HAP-1 (cell line): ENCODE results near the gene NBPF12.
"Not testable (repeated sequence)": the region's sequence is repeated elsewhere in the genome, so short reads cannot be mapped to it uniquely, and the experiment has no call there.

Experiments
- DNase-seq, 2 experiments: peaks; one replicate each; pipeline ENCODE4 v3.0.0-alpha.2; 2016 to 2020; ENCODE audit warnings: low spot score in 2 of 2
- H3K27me3 ChIP-seq: fragments of 250-450 bp; sonication (Bioruptor Pico); 2 replicates; pipeline ENCODE4 v1.5.1; 2020; ENCODE audit warnings: low read depth, mild to moderate bottlenecking, moderate library complexity
- H3K36me3 ChIP-seq: fragments of 250-450 bp; sonication (Bioruptor Pico); replicated peaks from 2 replicates; pipeline ENCODE4 v1.5.1; 2020; ENCODE audit warnings: mild to moderate bottlenecking
- H3K4me1 ChIP-seq: fragments of 250-450 bp; sonication (Bioruptor Pico); 2 replicates; pipeline ENCODE4 v1.5.1; 2020; ENCODE audit warnings: mild to moderate bottlenecking
- H3K4me3 ChIP-seq: fragments of 250-450 bp; sonication (Bioruptor Pico); 2 replicates; pipeline ENCODE4 v1.5.1; 2020; ENCODE audit warnings: mild to moderate bottlenecking, moderate library complexity
- H3K9me3 ChIP-seq: fragments of 250-450 bp; sonication (Bioruptor Pico); 2 replicates; pipeline ENCODE4 v1.5.1; 2020; ENCODE audit warnings: mild to moderate bottlenecking, moderate library complexity
- in situ Hi-C: fragments of 300-500 bp; cut with MboI; formaldehyde crosslinking; loops from 3 replicates; pipeline ENCODE4 v1.14.3; 2020; ENCODE audit warnings: low sequenced_read_pairs, inconsistent platforms, mixed read lengths

NBPF12 gene

GRCh38 chr1:146938927-146939786, 1.0 kb downstream of the NBPF12 start:
- H3K27me3 ChIP-seq, H3K4me1 ChIP-seq, H3K36me3 ChIP-seq, H3K9me3 ChIP-seq, in situ Hi-C loops: not testable (repeated sequence)
- DNase-seq = peak; percentile 2 to 24
- H3K4me3 ChIP-seq = peak overlapping the region; percentile 65

DNA sequence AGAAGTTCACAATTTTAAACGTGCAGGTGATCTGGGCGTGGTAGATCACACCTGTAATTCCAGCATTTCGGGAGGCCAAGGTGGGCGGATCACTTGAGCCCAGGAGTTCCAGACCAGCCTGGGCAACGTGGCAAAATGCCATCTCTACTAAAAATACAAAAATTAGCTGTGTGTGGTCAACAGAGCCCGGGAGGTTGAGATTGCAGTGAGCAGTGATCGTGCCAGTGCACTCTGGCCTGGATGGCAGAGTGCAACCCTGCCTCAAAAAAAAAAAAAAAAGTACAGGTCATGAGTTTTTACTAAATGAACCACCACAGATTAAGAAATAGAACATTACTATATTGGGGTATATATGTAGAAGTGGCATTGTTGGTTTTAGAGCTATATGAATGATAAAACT, 2.2 kb downstream of the NBPF12 start:
- H3K27me3 ChIP-seq, H3K4me1 ChIP-seq, DNase-seq, H3K36me3 ChIP-seq, in situ Hi-C loops, H3K4me3 ChIP-seq, H3K9me3 ChIP-seq: not testable (repeated sequence)

DNA sequence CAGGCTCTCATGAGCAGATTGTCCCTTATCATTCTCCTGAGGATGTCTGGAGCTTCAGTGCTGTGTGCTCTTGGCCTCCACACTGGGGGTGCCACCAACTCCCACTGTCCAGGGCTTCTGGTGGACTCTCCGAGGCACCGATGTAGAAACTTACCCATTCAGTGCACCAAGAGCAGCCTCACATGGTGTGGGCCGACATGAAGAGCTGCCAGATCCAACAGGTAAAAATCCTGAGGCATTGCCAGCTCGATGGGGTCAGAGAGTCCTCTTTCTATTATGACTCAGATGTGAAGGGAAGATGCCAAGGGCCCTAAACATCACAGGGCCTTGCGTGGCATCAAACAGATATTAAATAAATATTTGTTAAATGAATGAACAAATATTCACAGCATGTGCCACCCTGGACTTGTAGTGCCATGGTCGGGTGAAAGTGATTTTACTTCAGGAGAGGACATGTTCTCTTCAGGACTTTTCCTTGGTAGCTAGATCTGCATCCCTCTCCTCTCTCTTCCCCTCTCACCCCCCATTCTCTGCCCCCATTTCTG, 5.3 kb downstream of the NBPF12 start:
- H3K4me3 ChIP-seq, H3K36me3 ChIP-seq, H3K27me3 ChIP-seq, H3K9me3 ChIP-seq, DNase-seq, H3K4me1 ChIP-seq, in situ Hi-C loops: not testable (repeated sequence)

- H3K4me3 ChIP-seq, H3K36me3 ChIP-seq, in situ Hi-C loops: not testable (repeated sequence)
These were observed 10.0 kb downstream of the NBPF12 start for GRCh38 chr1:146948127-146948526.

GRCh38 chr1:146964340-146964739, 26.2 kb downstream of the NBPF12 start:
- H3K4me1 ChIP-seq, H3K27me3 ChIP-seq, H3K9me3 ChIP-seq, H3K4me3 ChIP-seq, in situ Hi-C loops, H3K36me3 ChIP-seq, DNase-seq: not testable (repeated sequence)

More at GRCh38 chr1:146948127-146948526, 10.0 kb downstream of the NBPF12 start:
- not testable (repeated sequence) for DNase-seq, H3K9me3 ChIP-seq, H3K4me1 ChIP-seq, H3K27me3 ChIP-seq

DNA sequence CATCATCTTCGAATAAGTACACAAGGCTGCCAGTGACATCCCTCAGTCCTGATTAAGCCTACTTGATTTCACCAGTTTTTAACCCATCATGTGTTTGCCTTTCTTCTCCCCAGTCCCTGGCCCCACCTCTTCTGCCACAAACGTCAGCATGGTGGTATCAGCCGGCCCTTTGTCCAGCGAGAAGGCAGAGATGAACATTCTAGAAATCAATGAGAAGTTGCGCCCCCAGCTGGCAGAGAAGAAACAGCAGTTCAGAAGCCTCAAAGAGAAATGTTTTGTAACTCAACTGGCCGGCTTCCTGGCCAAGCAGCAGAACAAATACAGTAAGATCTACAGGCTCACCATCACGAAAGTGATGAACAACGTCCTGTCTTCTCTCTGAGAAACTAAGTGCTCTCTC, 28.2 kb downstream of the NBPF12 start:
- DNase-seq, H3K4me1 ChIP-seq, H3K4me3 ChIP-seq, H3K9me3 ChIP-seq, H3K36me3 ChIP-seq, H3K27me3 ChIP-seq, in situ Hi-C loops: not testable (repeated sequence)

- DNase-seq, H3K9me3 ChIP-seq, H3K36me3 ChIP-seq, in situ Hi-C loops, H3K4me3 ChIP-seq, H3K27me3 ChIP-seq, H3K4me1 ChIP-seq: not testable (repeated sequence)
These were observed 32.5 kb downstream of the NBPF12 start for GRCh38 chr1:146970656-146971055.

GRCh38 chr1:146972681-146973080, 34.6 kb downstream of the NBPF12 start:
- H3K4me1 ChIP-seq, H3K36me3 ChIP-seq, H3K4me3 ChIP-seq, H3K27me3 ChIP-seq, DNase-seq, H3K9me3 ChIP-seq, in situ Hi-C loops: not testable (repeated sequence)

DNA sequence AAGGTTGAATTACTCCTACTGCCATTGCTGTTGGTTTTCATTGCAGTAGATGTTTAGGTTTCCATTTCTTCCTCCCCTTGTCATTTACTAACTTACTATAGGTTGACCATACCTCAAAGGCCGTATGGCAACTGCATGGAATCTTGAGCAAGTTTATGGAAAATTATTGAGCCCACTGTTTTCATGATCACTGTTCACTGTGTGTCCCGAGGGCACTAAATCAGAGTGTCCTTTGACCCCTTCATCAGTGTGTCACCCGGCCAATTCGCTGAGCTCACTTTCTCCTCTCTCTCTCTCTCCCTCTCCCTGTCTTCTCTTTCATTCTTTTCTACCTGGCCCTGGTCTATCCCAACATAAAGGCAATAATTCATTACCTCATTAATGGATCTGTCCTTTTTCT, 47.7 kb downstream of the NBPF12 start:
- H3K4me1 ChIP-seq, DNase-seq, H3K9me3 ChIP-seq, H3K4me3 ChIP-seq, H3K27me3 ChIP-seq, in situ Hi-C loops, H3K36me3 ChIP-seq: not testable (repeated sequence)

DNA sequence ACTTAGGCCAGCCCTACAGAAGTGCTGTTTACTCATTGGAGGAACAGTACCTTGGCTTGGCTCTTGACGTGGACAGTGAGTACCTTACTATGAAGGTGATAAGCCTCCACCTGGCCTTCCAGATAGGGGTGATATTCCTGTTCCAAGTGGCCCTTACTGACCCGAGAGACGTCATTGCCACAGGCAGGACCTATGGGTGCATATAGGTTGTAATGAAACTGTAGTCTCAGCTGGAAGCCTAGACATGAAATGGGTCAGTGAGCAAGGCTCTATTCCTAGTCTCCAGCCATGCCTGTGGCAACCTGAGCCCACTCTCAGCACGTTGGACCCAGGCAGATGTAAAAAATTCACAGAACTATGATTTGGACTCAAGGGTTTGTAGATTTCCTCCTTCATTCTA, 48.3 kb downstream of the NBPF12 start:
- DNase-seq, H3K4me1 ChIP-seq, H3K27me3 ChIP-seq, H3K36me3 ChIP-seq, H3K4me3 ChIP-seq, H3K9me3 ChIP-seq, in situ Hi-C loops: not testable (repeated sequence)

DNA sequence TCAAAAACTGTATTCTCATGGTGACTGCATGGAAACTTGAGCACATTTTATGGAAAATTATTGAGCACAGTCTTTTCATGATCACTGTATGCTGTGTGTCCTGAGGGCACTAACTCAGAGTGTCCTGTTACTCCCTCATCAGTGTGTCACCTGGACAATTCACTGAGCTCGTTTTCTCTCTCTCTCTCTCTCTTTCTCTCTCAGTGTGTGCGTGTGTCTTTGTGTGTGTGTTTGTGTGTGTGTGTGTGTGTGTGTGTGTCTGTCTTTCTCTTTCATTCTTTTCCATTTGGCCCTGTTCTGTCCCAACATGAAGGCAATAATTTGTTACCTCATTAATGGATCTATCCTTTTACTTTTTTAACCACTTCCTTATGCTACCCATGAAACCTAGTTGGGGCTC, 49.4 kb downstream of the NBPF12 start:
- H3K27me3 ChIP-seq, H3K36me3 ChIP-seq, in situ Hi-C loops, H3K9me3 ChIP-seq, DNase-seq, H3K4me1 ChIP-seq, H3K4me3 ChIP-seq: not testable (repeated sequence)

GRCh38 chr1:146989455-146989854, 51.3 kb downstream of the NBPF12 start:
- in situ Hi-C loops, H3K9me3 ChIP-seq, H3K4me3 ChIP-seq, DNase-seq, H3K36me3 ChIP-seq, H3K4me1 ChIP-seq, H3K27me3 ChIP-seq: not testable (repeated sequence)

GRCh38 chr1:147008495-147008894, 70.4 kb downstream of the NBPF12 start:
- H3K4me3 ChIP-seq, in situ Hi-C loops, H3K27me3 ChIP-seq, H3K36me3 ChIP-seq, H3K4me1 ChIP-seq, DNase-seq, H3K9me3 ChIP-seq: not testable (repeated sequence)

- H3K4me1 ChIP-seq, in situ Hi-C loops, H3K27me3 ChIP-seq, H3K4me3 ChIP-seq, H3K36me3 ChIP-seq, H3K9me3 ChIP-seq, DNase-seq: not testable (repeated sequence)
These were observed 88.9 kb downstream of the NBPF12 start for GRCh38 chr1:147026975-147027374.
